Fibroblast of the aortic adventitia (primary cell): ENCODE results near the gene FSTL5. TPM values are rescaled to one million over a fixed set of nuclear protein-coding genes. Genes with fewer than 3 reads are reported as not detected.
"Not testable (repeated sequence)": the region's sequence is repeated elsewhere in the genome, so short reads cannot be mapped to it uniquely, and the experiment has no call there.

Experiments used
- DNase-seq: peaks from one replicate; pipeline ENCODE4 v3.0.0-alpha.2; 2010; ENCODE audit warnings: low read depth
- H3K4me3 ChIP-seq: 2 replicates; pipeline ENCODE4 v1.5.1; 2011; ENCODE audit warnings: low read depth, mild to moderate bottlenecking, control low read depth, low read length, moderate library complexity
- total RNA-seq: library from RNA; depleted of rRNA; stranded (reverse); fragments of >200 nt; gene quantifications from 2 replicates; pipeline ENCODE4 v1.2.3, GENCODE V29; 2012; ENCODE audit warnings: low replicate concordance
- TF ChIP-seq, protein P1 (sequence below): IDR thresholded peaks from 2 replicates; pipeline ENCODE4 v1.5.1; 2011; ENCODE audit warnings: mild to moderate bottlenecking, low read length, control low read depth, inconsistent platforms; ENCODE audit not compliant: insufficient read depth

Gene FSTL5
- under 0.01 TPM in 1 of 2 replicates, not detected in the other for total RNA-seq

DNA sequence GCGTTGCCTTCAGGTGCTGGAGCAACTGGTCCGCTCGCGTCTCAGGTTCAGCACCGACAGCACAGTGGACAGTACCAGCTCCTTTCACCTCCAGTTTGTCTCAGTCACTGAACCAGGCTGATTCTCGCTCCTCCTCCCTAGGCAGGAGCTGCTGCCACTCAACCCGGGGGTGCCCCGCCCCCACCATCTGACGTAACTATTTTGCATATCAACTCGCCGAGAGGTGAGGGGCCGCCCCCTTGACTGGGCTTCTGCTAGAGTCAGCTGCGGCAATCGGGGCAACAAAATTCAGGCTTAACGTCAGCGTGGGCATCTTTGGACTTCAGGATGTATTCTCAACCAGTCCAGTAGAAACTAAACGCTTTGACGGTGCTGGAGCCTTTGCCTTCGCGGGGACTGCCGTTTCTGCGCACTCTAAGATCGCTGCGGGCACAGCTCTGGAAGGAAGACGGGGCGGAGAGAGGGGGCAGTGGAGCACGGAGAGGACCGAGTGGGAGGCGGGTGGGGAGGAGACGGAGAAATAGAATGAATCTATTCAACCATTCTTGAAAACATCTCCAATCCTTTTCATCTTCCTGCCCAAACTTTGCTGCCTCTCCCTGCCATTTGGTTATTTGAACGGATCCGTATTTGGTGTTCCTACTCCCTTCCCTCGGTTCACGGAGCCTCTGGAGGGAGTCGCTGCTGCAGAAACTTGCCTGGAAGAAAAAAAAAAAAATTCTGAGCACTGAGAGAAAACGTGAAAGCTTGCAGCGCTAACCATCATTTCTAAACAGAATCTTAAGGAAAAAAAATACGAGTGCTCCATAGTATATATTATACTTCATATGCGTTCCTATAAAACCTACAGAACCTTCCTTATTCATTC is at the start of gene FSTL5:
TSS of gene FSTL5 (minus strand) at position 109 of the 868 bp plus-strand sequence. CDS start 52,604 bp downstream, outside the sequence.
- TF ChIP-seq, protein P1, sequence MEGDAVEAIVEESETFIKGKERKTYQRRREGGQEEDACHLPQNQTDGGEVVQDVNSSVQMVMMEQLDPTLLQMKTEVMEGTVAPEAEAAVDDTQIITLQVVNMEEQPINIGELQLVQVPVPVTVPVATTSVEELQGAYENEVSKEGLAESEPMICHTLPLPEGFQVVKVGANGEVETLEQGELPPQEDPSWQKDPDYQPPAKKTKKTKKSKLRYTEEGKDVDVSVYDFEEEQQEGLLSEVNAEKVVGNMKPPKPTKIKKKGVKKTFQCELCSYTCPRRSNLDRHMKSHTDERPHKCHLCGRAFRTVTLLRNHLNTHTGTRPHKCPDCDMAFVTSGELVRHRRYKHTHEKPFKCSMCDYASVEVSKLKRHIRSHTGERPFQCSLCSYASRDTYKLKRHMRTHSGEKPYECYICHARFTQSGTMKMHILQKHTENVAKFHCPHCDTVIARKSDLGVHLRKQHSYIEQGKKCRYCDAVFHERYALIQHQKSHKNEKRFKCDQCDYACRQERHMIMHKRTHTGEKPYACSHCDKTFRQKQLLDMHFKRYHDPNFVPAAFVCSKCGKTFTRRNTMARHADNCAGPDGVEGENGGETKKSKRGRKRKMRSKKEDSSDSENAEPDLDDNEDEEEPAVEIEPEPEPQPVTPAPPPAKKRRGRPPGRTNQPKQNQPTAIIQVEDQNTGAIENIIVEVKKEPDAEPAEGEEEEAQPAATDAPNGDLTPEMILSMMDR, result no peak
- no peak for DNase-seq
- no peak within 1 kb of the TSS for H3K4me3 ChIP-seq

DNA sequence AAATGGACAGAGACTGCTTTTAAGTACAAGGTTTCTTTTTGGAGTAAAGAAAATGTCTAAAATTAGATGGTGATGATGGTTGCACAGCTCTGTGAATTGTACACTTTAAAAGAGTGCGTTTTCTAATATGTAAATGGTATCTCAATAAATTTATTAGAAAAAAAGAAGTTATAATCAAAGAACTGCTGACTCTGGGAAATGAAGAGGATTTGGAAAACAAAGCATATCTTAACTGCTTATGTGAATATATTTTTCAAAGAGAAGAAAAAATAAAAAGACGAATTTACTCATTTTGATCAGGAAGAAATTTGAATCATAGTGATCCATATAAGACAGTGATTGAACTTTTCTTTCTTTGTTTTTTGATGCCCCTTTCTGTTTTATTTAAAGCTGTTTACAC is 45.9 kb upstream of the FSTL5 start:
- TF ChIP-seq, protein P1, result no peak
- no peak overlapping the region for H3K4me3 ChIP-seq
- no peak for DNase-seq

DNA sequence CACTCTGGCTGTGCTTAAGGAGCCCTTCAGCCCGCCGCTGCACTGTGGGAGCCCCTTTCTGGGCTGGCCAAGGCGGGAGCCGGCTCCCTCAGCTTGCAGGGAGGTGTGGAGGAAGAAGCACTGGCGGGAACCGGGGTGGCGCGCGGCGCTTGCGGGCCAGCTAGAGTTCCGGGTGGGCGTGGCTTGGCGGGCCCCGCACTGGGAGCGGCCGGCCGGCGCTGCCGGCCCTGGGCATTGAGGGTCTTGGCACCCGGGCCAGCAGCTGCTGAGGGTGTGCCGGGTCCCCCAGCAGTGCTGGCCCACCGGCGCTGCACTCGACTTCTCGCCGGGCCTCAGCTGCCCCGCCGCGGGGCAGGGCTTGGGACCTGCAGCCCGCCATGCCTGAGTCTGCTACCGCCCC is 39.7 kb upstream of the FSTL5 start:
- H3K4me3 ChIP-seq, DNase-seq: not testable (repeated sequence)

DNA sequence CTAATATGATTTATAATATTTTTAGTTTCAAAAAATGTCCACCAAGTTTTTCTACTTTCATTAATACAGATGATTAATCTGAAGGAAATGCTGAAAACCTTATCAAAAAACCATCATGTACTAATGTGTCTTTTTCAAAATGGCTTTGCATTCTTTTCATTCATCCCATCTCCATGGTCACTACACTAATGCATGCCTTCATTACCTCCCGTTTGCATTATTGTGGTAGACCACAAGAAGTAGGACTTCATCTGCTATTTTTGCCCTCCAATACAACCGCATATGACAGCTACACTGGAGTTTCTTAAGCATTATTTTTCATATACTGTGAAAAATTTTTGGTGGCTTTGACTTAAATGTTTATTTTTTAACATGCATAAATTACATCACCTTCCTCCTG is 37.9 kb upstream of the FSTL5 start:
- DNase-seq, result no peak
- H3K4me3 ChIP-seq, result no peak overlapping the region
- TF ChIP-seq, protein P1, result no peak

DNA sequence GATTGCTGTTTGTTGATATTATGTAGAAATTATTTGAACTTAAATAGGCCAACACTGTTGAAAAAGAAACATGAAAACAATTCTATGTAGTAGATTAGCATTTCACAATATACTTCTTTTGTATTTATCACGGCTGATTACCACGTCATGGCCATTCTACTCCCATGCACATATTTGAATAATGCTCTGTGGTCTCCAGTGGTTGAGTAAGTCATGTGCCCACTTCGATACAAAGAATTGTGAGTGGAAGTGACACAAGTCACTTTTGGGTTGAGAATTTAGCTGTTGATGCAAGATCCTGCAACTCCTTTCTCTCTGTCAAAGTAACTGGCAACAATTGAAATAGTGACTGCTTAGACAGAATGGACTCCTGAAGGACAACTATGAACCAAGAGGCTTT is 6.7 kb upstream of the FSTL5 start:
- TF ChIP-seq, protein P1, result no peak
- no peak overlapping the region for H3K4me3 ChIP-seq

DNA sequence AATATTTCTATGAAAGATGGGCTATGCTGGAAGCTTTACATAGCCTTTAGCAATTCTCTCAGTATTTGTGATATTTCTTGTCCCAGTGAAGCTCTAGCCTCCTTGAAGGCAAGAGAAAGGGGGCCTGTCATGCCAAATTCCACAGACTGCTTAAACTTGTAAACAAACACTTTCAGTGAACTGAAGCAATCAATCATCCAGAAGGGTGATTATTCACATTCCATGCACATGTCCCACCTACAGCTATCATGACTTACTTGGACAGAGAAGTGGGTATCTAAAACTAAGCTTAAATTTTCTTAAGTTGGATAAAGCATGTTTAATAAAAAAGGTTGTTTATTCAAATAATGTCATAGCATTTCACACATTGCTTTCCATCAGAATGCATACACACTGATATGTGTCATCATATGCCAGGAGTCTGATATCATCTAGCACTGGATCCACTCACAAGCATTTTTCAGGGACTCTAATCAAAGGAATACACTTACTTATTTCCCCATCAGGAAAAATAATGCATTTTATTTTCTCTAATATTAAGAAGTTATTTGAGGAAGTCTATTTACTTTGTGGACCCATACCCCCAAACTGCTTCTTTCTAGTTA is 1.2 kb upstream of the FSTL5 start:
- TF ChIP-seq, protein P1, result no peak
- no peak for DNase-seq
- H3K4me3 ChIP-seq, result no peak overlapping the region

More for the DNA sequence above, 6.7 kb upstream of the FSTL5 start:
- DNase-seq, result no peak

DNA sequence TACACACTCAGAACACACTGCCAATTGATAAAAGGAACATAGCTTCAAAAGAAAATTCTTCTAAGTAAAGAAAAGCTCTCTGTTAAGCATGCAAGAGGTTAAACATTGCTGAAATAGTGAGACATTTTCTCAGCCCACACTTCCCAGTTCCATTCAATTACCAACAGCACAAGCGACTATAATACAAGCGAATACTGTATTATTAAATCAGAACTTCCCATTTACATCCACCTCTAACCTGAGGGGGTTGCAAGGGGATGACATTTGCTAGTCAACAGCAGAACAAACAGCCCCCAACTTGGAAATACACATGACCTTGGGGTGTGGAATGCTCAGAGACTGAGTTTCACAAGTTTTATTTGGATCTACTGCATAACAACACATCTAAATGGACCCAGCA is 1.1 kb downstream of the FSTL5 start:
- TF ChIP-seq, protein P1, result no peak
- DNase-seq, result no peak
- no peak overlapping the region for H3K4me3 ChIP-seq
